Measurements from ENCODE around the gene VIPR2. TPM values are rescaled to one million over a fixed set of nuclear protein-coding genes. Genes with fewer than 3 reads are reported as not detected.

VIPR2 gene
- total RNA-seq, 1 donor from 2014 or later = 0.92 TPM

GRCh38 chr7:159015081-159015453 lies 129.6 kb downstream of the VIPR2 start:
- H3K36me3 Mint-ChIP-seq = no peaks in the 10 kb centered on the region
- Histone ChIP-seq H3K9ac (no peak overlapping the region), H3F3A (ENCODE audit: low read depth) (peaks cover 13% of the 10 kb centered on the region), H3K27ac (no peak overlapping the region), H3K4me3 (no peak overlapping the region), H3K79me2 (ENCODE audit: low read depth) (no peaks in the 10 kb centered on the region), H2AFZ (replicated peaks) (no peak overlapping the region), H3K27me3 (no peaks in the 10 kb centered on the region), H3K4me1 (peaks cover 16% of the 10 kb centered on the region), H3K4me2 (no peak overlapping the region), H3K9me3 (ENCODE audit: low read depth) (no peaks in the 10 kb centered on the region), H3K36me3 (no peaks in the 10 kb centered on the region), H4K20me1 (ENCODE audit: low read depth) (no peaks in the 10 kb centered on the region)
- no peak overlapping the region for H3K4me3 Mint-ChIP-seq
- TF ChIP-seq, protein P1, sequence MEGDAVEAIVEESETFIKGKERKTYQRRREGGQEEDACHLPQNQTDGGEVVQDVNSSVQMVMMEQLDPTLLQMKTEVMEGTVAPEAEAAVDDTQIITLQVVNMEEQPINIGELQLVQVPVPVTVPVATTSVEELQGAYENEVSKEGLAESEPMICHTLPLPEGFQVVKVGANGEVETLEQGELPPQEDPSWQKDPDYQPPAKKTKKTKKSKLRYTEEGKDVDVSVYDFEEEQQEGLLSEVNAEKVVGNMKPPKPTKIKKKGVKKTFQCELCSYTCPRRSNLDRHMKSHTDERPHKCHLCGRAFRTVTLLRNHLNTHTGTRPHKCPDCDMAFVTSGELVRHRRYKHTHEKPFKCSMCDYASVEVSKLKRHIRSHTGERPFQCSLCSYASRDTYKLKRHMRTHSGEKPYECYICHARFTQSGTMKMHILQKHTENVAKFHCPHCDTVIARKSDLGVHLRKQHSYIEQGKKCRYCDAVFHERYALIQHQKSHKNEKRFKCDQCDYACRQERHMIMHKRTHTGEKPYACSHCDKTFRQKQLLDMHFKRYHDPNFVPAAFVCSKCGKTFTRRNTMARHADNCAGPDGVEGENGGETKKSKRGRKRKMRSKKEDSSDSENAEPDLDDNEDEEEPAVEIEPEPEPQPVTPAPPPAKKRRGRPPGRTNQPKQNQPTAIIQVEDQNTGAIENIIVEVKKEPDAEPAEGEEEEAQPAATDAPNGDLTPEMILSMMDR (IDR thresholded peaks at IDR 0.05) = no peak
- TF ChIP-seq EZH2phosphoT487 (IDR thresholded peaks at IDR 0.05) = no peak
- no peak for TF ChIP-seq EZH2 (IDR thresholded peaks at IDR 0.05)
- peaks cover 18% of the 10 kb centered on the region for H3K27me3 Mint-ChIP-seq (ENCODE audit: insufficient read depth, low read depth)
- peaks cover 26% of the 10 kb centered on the region for H3K4me1 Mint-ChIP-seq
- peaks cover 3% of the 10 kb centered on the region for H3K9me3 Mint-ChIP-seq
- peak overlapping the region; percentile 78 for H3K27ac Mint-ChIP-seq
- no peak for DNase-seq (ENCODE audit: low spot score)

DNA sequence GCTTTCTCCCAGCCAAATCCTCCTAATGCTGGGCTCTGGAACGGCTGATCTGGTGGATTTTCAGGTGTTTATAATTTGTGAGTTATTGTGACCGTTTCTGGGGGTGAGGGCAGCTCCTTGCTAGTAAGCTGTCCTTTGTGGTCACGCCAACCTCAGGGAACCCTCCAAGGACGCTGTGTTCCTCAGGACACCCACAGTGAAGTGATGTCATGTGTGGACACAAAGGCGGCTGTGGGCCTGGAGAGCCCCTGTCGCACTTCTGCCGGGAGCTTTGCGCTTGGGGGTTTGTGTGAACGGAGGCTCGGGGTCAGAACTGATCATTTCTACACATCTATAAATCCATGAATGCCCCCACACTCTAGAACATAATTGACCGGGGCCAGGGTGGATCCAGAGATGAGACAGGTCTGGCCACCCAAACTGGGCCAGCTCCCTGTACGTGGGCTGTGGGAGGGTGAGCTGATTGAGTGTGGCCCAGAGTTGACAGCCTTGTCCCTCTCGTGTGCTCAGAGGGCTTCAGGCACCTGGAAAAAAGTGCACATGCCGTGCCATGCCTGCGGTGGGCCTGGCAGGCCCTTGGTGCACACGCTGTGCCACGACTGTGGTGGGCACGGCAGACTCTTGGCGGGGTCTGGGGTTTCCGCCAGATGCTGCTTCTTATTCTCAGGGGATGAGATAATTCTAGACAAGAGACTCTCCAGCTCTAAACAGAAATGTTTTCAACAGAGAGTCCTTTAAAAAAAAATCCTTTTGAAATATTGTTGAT lies 130.2 kb downstream of the VIPR2 start:
- H3F3A ChIP-seq (ENCODE audit: low read depth) = peaks cover 13% of the 10 kb centered on the region
- H3K27ac Mint-ChIP-seq = no peak overlapping the region
- TF ChIP-seq EZH2 (IDR thresholded peaks at IDR 0.05) (no peak), EZH2phosphoT487 (IDR thresholded peaks at IDR 0.05) (no peak)
- TF ChIP-seq, protein P1 (IDR thresholded peaks at IDR 0.05) = no peak
- no peaks in the 10 kb centered on the region for H3K9me3 ChIP-seq (ENCODE audit: low read depth)
- H3K27ac ChIP-seq = no peak overlapping the region
- peaks cover 16% of the 10 kb centered on the region for H3K4me1 ChIP-seq
- H3K79me2 ChIP-seq (ENCODE audit: low read depth) = no peaks in the 10 kb centered on the region
- H3K36me3 Mint-ChIP-seq = no peaks in the 10 kb centered on the region
- no peak for DNase-seq (ENCODE audit: low spot score)
- no peaks in the 10 kb centered on the region for H3K36me3 ChIP-seq
- H2AFZ ChIP-seq (replicated peaks) = no peak overlapping the region
- peaks cover 26% of the 10 kb centered on the region for H3K4me1 Mint-ChIP-seq
- H3K9ac ChIP-seq = no peak overlapping the region
- H3K4me3 Mint-ChIP-seq = no peak overlapping the region
- no peak overlapping the region for H3K4me2 ChIP-seq
- H3K9me3 Mint-ChIP-seq = peaks cover 3% of the 10 kb centered on the region
- H4K20me1 ChIP-seq (ENCODE audit: low read depth) = no peaks in the 10 kb centered on the region
- no peaks in the 10 kb centered on the region for H3K27me3 ChIP-seq
- no peak overlapping the region for H3K4me3 ChIP-seq
- peaks cover 18% of the 10 kb centered on the region for H3K27me3 Mint-ChIP-seq (ENCODE audit: insufficient read depth, low read depth)

- H3K4me2 ChIP-seq = no peak overlapping the region
- H3F3A ChIP-seq (ENCODE audit: low read depth) = peaks cover 13% of the 10 kb centered on the region
- H3K9ac ChIP-seq = no peak overlapping the region
- peaks cover 3% of the 10 kb centered on the region for H3K9me3 Mint-ChIP-seq
- DNase-seq (ENCODE audit: low spot score) = no peak
- no peaks in the 10 kb centered on the region for H3K9me3 ChIP-seq (ENCODE audit: low read depth)
- no peak overlapping the region for H3K4me3 Mint-ChIP-seq
- H3K79me2 ChIP-seq (ENCODE audit: low read depth) = no peaks in the 10 kb centered on the region
- H3K4me3 ChIP-seq = no peak overlapping the region
- peaks cover 22% of the 10 kb centered on the region for H3K4me1 Mint-ChIP-seq
- no peaks in the 10 kb centered on the region for H3K27me3 ChIP-seq
- no peaks in the 10 kb centered on the region for H4K20me1 ChIP-seq (ENCODE audit: low read depth)
- no peaks in the 10 kb centered on the region for H3K36me3 Mint-ChIP-seq
- H3K27ac Mint-ChIP-seq = no peak overlapping the region
- H3K27ac ChIP-seq = no peak overlapping the region
- TF ChIP-seq EZH2phosphoT487 (IDR thresholded peaks at IDR 0.05) (no peak), EZH2 (IDR thresholded peaks at IDR 0.05) (no peak)
- TF ChIP-seq, protein P1 (IDR thresholded peaks at IDR 0.05) = no peak
- H2AFZ ChIP-seq (replicated peaks) = no peak overlapping the region
- H3K36me3 ChIP-seq = no peaks in the 10 kb centered on the region
- peaks cover 13% of the 10 kb centered on the region for H3K27me3 Mint-ChIP-seq (ENCODE audit: insufficient read depth, low read depth)
- peaks cover 16% of the 10 kb centered on the region for H3K4me1 ChIP-seq
Measured at GRCh38 chr7:159013825-159014289, 130.8 kb downstream of the VIPR2 start.
